ENCODE measurements around the gene ANKRD36C.
A peak's percentile ranks its signal among the peaks of the same experiment; 100 is the strongest.
"Not testable (repeated sequence)": the region's sequence is repeated elsewhere in the genome, so short reads cannot be mapped to it uniquely, and the experiment has no call there.

The ANKRD36C gene

GRCh38 chr2:95991351-95992094, at the start of gene ANKRD36C:
ANKRD36C (minus strand) TSS chr2:95991824; CDS start chr2:95991708, 116 bp downstream.
- DNase-seq (ENCODE audit: low read depth): peak; percentile 5
- peak within 1 kb of the TSS; percentile 70 for H3K4me3 ChIP-seq (ENCODE audit: low read depth, low read length)

DNA sequence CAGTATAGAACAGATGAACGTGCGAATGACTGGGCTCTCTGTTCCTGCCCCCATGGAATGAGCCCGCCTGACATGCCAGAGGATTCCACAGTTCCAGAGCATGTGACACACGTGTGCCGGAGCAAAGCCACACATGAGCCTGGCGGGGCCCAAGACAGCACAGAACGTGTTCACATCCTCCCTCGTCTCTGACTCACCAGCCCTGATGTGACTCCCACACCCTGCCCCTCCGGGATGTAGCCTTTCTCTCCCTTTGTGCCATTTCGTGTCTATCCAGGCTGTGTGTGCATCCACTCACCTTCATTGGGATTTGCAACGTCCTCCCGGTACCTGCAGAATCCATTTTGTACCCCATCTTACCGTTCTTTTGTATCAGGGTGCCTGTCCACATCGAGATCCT, 43.9 kb upstream of the ANKRD36C start:
- not testable (repeated sequence) for H3K4me3 ChIP-seq (ENCODE audit: low read depth, low read length); DNase-seq (ENCODE audit: low read depth)

GRCh38 chr2:96034792-96035191, 43.2 kb upstream of the ANKRD36C start, which contains the start of gene GPAT2:
GPAT2 (minus strand) TSS chr2:96034916; CDS start chr2:96032359, 2,557 bp downstream.
- H3K4me3 ChIP-seq (ENCODE audit: low read depth, low read length); DNase-seq (ENCODE audit: low read depth): not testable (repeated sequence)

DNA sequence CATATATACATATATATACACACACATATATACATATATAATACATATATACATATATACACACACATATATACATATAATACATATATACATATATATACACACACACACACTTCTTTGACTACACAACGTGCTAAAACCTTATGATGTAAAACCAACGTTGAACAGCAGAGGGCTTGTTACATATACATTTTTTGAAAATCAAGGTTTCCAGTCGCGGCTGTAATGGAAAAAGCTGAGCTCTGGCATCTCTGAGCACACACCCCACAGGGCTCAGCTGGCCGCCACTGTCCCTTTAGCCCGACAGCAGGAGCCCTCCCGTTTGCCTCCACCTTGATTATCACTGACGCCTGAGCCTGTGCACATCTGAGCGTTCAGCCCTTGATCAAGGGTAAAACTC, 42.4 kb upstream of the ANKRD36C start:
- not testable (repeated sequence) for DNase-seq (ENCODE audit: low read depth); H3K4me3 ChIP-seq (ENCODE audit: low read depth, low read length)

GRCh38 chr2:96027725-96028325, 36.2 kb upstream of the ANKRD36C start:
- not testable (repeated sequence) for H3K4me3 ChIP-seq (ENCODE audit: low read depth, low read length); DNase-seq (ENCODE audit: low read depth)

GRCh38 chr2:96025755-96026154, 34.1 kb upstream of the ANKRD36C start:
- not testable (repeated sequence) for DNase-seq (ENCODE audit: low read depth); H3K4me3 ChIP-seq (ENCODE audit: low read depth, low read length)

GRCh38 chr2:96025194-96025492, 33.5 kb upstream of the ANKRD36C start:
- no peak for TF ChIP-seq CTCF (IDR thresholded peaks at IDR 0.05; ENCODE audit: low read depth, low read length, missing control alignments)
- no peak overlapping the region for H3K4me3 ChIP-seq (ENCODE audit: low read depth, low read length)
- no peak for DNase-seq (ENCODE audit: low read depth)

GRCh38 chr2:96024336-96025193, 32.9 kb upstream of the ANKRD36C start:
- H3K4me3 ChIP-seq (ENCODE audit: low read depth, low read length): no peak overlapping the region
- no peak for TF ChIP-seq CTCF (IDR thresholded peaks at IDR 0.05; ENCODE audit: low read depth, low read length, missing control alignments)
- DNase-seq (ENCODE audit: low read depth): no peak

DNA sequence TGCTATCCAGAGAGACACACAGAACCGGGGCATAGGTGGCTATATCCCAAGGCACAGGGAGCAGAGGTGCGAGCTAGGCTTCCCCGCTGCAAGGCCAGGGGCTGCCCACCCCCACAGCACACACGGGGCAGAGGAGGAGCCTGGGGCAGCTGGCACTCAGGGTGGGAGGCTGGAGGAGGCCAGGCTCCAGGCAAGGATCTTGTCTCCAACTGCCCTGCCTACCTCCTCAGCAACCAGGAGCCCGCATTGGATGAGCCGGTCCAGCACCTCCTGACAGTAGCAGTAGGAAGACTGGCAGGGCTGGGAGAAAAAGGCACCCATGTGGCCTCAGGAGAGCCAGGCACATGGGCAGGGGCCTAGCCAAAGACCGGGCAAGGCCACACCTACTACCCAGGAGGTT, 32.1 kb upstream of the ANKRD36C start:
- not testable (repeated sequence) for DNase-seq (ENCODE audit: low read depth); H3K4me3 ChIP-seq (ENCODE audit: low read depth, low read length)

DNA sequence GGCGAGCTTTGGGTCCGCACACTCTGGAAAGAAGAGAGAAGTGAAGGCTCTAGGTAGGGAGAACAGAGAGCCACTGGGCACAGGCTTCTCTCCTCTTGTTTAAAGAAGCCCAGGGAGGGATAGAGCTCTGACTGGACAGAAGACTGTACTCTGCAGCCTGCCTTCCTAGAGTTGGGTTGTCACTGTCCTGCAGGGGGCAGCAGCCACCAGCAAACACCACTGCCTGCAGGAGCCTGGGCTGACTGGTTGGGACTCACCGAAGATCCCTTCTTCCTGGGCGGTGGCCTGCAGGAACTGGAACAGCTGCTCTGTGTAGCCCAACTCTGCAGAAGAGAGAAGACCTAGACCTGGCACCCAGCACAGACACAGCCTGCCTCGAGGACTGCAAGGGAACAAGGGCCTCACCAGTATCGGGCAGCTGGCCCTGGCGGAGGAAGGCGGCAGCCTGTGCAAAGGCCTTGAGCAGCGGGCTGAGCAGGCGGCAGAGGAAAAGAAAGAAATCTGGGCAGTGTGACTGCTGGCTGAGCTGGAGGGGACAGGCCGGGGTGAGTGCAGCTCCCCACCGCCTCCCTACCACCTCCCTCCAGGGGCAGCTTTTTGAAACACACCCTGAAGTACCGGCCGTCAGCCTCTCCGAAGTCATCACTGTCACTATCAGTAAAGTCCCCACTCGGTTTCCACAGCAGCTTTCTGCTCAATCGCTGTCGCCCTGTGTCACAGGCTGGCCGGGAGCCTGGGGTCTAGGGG, 31.2 kb upstream of the ANKRD36C start:
- H3K4me3 ChIP-seq (ENCODE audit: low read depth, low read length): not testable (repeated sequence)
- peak; percentile 84 for TF ChIP-seq CTCF (IDR thresholded peaks at IDR 0.05; ENCODE audit: low read depth, low read length, missing control alignments)
- DNase-seq (ENCODE audit: low read depth): peak; percentile 29

- not testable (repeated sequence) for H3K4me3 ChIP-seq (ENCODE audit: low read depth, low read length); DNase-seq (ENCODE audit: low read depth)
Measured at GRCh38 chr2:96022126-96022525, 30.5 kb upstream of the ANKRD36C start.

GRCh38 chr2:96021142-96021541, 29.5 kb upstream of the ANKRD36C start:
- not testable (repeated sequence) for DNase-seq (ENCODE audit: low read depth); H3K4me3 ChIP-seq (ENCODE audit: low read depth, low read length)

DNA sequence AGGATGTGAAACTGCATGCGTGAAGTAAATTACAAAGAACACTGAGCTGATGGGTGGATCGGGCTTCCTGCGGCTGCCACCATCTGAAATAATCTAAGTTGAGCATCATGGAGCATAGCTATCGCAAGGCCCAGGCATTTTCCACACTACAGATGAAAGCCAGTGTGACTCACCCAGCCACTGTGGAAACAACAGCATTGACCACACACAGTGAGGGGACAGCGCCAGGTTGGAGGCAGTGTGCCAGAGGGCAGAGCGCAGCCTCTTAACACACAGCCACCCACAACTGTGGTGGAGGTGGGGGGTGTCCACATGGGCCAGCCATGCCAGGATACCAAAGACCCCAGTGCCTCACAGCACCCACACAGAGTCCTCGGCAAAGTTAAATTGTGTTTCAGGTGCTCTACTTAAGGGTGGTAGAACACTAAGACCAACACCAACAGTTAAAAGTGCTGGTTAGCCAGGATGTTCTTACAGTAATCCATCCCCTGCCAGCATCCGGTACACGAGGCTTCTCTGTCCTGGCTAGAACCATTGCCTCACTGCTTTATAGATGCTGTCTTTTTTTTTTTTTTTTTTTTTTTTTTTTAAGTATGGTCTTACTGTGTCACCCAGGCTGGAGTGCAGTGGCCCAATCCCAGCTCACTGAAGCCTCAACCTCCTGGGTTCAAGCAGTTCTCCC, 28.4 kb upstream of the ANKRD36C start:
- not testable (repeated sequence) for DNase-seq (ENCODE audit: low read depth); H3K4me3 ChIP-seq (ENCODE audit: low read depth, low read length)

- H3K4me3 ChIP-seq (ENCODE audit: low read depth, low read length); DNase-seq (ENCODE audit: low read depth): not testable (repeated sequence)
Measured at GRCh38 chr2:96016321-96016720, 24.7 kb upstream of the ANKRD36C start.

Data from GM12864 (cell line).